ENCODE data around the gene CD63. TPM values are rescaled to one million over a fixed set of nuclear protein-coding genes. Genes with fewer than 3 reads are reported as not detected.

CD63 gene
- total RNA-seq, 1 donor from 2014 or later, result 914 TPM

GRCh38 chr12:55724940-55725309, 3.9 kb downstream of the CD63 start:
- intact Hi-C loops (cut with DNase I), result no loop called here
- peak; percentile 56 for DNase-seq (ENCODE audit: low spot score)

DNA sequence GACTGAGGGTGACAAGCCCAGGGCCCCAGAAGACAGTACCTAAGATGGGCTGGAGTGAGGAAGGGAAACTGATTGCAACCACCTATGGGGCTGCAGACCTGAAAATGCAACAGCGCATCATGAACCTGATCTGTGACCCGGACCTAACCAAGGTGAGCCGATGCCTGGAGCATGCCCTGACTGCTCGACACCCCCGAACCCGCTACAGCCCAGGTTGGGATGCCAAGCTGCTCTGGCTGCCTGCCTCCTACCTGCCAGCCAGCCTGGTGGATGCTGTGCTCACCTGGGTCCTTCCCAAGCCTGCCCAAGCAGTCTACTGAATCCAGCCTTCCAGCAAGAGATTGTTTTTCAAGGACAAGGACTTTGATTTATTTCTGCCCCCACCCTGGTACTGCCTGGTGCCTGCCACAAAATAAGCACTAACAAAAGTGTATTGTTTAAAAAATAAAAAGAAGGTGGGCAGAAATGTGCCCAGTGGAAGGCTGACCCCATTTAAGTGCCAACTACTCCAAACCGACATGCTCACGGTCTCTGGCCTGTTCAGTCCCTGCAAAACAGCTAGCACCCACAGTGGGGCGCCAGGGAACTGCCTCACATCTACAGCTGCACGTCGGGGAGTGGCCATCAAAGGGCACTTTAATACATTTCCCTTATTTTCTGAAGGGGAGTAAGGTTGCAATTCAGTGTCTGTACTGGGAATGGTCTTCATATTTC, 4.4 kb downstream of the CD63 start:
- DNase-seq (ENCODE audit: low spot score), result peak; percentile 81

GRCh38 chr12:55723516-55724225, 5.1 kb downstream of the CD63 start:
- DNase-seq (ENCODE audit: low spot score), result no peak
- intact Hi-C loops (cut with DNase I), result no loop called here

More for the DNA sequence above, 4.4 kb downstream of the CD63 start:
- intact Hi-C loops (cut with DNase I), result no loop called here

GRCh38 chr12:55722948-55723347, 5.9 kb downstream of the CD63 start:
- intact Hi-C loops (cut with DNase I), result no loop called here
- DNase-seq (ENCODE audit: low spot score), result no peak

GRCh38 chr12:55721601-55722213, 7.1 kb downstream of the CD63 start:
- intact Hi-C loops (cut with DNase I), result loop anchor here (2.0 kb wide), 3 partner anchors 19 to 63 kb away; a partner anchor contains a TSS
- peak; percentile 10 for DNase-seq (ENCODE audit: low spot score)

- intact Hi-C loops (cut with DNase I), result loop anchor here (2.0 kb wide), 3 partner anchors 18 to 62 kb away; a partner anchor contains a TSS
- peak; percentile 85 for DNase-seq (ENCODE audit: low spot score)
These were observed 7.8 kb downstream of the CD63 start for GRCh38 chr12:55720894-55721444.

GRCh38 chr12:55720071-55720564, 8.7 kb downstream of the CD63 start, which contains the start of gene RDH5:
Gene RDH5 (plus strand): TSS chr12:55720393. CDS start chr12:55721185, 792 bp downstream.
- intact Hi-C loops (cut with DNase I), result loop anchor here (2.0 kb wide), 3 partner anchors 17 to 61 kb away; a partner anchor contains a TSS
- DNase-seq (ENCODE audit: low spot score), result no peak

DNA sequence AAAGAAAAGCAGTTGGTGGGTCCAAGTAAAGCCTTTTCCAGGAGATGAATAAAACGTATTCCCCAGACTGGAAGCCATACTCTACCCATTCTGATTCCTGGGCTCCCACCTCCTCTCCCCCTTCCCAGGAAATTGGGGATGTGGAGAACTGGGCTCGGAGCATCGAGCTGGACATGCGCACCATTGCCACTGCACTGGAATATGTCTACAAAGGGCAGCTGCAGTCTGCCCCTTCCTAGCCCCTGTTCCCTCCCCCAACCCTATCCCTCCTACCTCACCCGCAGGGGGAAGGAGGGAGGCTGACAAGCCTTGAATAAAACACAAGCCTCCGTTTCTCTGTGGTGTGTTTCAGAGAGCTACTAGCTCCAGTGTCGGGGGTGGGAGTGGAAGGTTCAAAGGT, 9.4 kb downstream of the CD63 start:
- intact Hi-C loops (cut with DNase I), result no loop called here
- DNase-seq (ENCODE audit: low spot score), result no peak

GRCh38 chr12:55718624-55719275, 10.1 kb downstream of the CD63 start:
- intact Hi-C loops (cut with DNase I), result no loop called here
- no peak for DNase-seq (ENCODE audit: low spot score)

GRCh38 chr12:55718015-55718414, 10.8 kb downstream of the CD63 start:
- no peak for DNase-seq (ENCODE audit: low spot score)
- intact Hi-C loops (cut with DNase I), result no loop called here

- intact Hi-C loops (cut with DNase I), result no loop called here
- no peak for DNase-seq (ENCODE audit: low spot score)
These were observed 11.5 kb downstream of the CD63 start for GRCh38 chr12:55717011-55718007.

DNA sequence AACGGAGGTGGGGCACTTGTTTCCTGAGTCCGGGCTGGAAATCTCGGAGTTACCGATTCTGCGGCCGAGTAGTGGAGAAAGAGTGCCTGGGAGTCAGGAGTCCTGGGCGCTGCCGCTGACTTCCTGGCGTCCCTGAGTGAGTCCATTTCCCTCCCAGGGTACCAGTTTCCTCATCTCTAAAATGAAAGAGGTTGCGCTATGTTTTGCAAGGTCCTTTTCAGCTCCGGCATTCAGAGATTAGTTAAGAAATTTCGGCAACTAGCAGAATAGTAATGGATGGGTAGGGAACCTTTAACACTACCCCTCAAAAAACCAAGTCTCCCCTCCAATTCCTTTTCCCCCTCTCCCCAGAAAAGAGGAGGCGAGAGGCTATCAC, 12.2 kb downstream of the CD63 start:
- intact Hi-C loops (cut with DNase I), result no loop called here
- DNase-seq (ENCODE audit: low spot score), result no peak

DNA sequence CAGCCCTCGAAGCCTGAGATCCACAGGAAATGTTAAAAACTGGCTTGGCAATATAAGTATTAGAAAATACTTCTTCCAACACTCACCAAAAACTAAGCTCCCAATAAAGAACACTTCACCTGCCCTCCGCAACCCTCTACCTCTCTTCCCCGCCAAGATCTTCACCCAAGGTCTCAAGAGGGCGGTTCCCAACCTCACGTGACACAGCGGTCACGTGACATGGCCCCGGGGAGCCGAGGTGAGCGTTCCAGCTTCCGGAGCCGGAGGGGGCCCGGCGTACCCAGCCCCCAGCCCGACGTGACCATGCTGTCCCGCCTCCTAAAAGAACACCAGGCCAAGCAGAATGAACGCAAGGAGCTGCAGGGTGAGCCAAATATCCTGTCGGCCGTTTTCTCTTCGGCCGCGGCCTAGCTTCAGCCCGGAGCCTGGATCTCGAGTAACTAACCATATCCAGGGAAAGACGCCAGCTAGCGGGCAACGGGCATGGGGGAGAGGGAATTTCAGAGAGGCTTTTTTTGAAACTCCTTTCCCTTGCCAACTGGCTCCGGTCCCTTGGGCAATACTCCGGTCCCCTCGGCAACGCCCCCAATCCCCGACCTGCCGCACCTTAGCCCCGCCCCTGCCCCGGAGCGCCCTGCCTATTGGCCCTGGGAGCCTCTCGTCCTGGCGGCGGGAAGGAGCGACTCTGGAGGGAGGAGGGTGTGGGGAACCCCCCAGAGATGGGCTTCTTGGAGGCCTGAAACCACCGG, 12.8 kb downstream of the CD63 start, which contains the start of gene BLOC1S1:
BLOC1S1 (plus strand) TSS at position 214 of the 749 bp plus-strand sequence; CDS start at position 220, 6 bp downstream.
- peak; percentile 95 for DNase-seq (ENCODE audit: low spot score)
- intact Hi-C loops (cut with DNase I), result no loop called here

DNA sequence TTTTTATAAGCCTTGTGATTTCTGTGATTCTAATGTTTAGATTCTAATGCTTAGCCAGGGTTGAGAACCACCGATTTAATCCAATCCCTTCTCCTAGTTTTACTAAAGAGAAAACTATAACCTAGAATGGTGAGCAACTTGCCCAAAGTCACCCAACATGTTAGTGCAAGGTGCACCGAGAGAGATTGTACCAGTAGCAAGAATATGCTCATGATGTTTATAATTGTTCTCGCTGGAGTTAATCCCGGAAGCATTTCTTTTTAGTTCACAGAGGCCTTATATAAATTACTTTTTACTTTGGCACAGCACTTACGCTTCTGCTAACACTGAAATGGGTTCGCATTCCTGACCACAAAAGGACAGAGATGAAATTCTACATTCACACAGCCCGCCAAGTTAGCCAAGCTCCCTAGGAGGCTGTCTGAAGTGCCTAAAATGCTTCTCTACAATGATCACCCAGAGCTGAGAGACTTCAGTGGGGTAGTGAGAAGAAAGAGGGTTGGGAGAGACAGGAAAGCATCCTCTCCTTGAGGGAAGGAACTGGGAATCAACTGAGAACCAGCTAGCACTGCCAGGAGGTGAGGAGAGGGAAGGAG, 13.5 kb downstream of the CD63 start:
- no peak for DNase-seq (ENCODE audit: low spot score)
- intact Hi-C loops (cut with DNase I), result no loop called here

- intact Hi-C loops (cut with DNase I), result no loop called here
- DNase-seq (ENCODE audit: low spot score), result no peak
These were observed 15.1 kb downstream of the CD63 start for GRCh38 chr12:55713721-55714120.

DNA sequence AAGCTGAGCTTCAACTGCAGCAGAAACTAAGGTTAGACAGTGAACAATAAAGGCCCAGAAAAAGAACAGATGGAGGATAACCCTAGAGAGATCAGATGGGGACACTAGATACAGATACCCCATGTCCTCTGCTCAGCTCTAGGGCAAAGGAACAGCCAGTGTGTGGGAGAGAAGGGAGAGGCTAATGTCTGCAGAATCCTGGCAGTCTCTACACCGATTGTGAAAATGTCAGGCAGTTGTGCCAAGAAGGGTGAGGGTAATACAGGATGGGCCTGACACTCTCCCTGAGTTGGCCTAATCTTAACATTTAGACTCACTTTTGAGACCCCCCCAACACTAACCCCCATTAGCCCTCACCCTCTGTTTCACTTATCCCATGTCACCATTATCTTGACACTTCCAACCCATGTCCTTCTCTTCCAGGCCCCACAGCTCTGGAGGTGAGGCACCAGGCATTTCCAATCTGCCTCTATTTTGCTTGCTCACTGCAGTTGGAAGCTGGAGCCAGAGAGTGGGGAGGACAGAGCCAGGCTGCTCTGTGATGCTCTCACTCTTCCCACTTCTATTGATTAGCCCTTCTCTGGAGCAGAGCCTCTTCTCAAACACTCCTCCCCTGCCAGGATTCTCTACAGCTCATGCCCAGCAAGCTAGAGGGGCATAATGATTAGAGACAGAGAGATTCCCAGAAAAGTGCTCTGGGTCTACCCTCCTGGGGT, 16.0 kb downstream of the CD63 start:
- intact Hi-C loops (cut with DNase I), result no loop called here
- DNase-seq (ENCODE audit: low spot score), result no peak
